ENCODE results near the gene LAMP5.
A peak's percentile ranks its signal among the peaks of the same experiment; 100 is the strongest.

Gene LAMP5

GRCh38 chr20:9501473-9501872, 12.9 kb upstream of the LAMP5 start:
- DNase-seq, result no peak

GRCh38 chr20:9503526-9504245, 10.7 kb upstream of the LAMP5 start:
- peak; percentile 24 for DNase-seq

DNA sequence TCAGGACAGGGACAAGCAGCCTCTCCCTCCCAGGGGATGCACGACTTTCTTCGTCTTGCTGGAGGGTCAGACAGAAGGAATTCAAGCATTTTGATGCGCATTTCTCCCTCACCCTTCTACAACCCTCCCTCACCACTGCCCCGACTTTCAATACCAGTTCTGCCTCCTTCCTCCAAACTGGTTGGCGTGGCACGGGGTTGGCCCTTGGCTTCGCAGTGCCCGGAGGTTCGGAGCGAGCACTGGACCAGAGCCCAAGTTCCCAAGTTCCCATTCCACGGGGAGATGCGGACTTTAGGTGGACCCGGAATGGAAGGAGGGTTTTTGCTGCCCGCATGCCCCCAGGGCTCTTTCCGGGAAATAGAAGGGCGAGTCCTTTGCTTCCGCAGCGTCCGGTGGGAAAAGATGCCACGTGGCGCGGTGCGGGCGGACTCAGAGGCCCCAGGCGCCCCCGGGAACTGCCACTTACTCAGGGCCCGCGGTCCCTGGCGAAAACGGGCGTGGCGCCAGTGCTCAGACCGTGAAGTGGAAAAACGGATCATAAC, 8.0 kb upstream of the LAMP5 start:
- no peak for DNase-seq

DNA sequence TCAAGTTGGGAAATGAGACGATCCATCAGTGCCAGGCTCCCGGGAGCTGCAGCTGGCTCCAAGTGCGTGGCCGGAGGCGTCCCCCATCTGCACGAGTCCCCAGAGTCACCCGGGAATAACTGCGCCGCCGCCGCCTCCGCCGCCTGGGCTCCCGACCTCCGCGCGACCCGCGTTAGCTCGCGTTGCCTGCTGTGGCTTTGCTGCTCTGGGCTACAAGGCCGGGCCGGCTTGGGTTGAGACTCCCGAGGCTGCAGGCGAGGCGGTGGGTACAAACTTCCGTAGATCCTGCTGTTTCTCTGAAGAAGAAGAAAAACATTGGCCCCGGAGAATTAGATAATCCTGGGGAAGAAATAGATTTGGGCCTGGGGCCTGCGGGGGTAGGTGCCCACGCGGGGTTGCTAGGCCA, 7.4 kb upstream of the LAMP5 start:
- no peak for DNase-seq

GRCh38 chr20:9507544-9508239, 6.7 kb upstream of the LAMP5 start:
- no peak for DNase-seq

DNA sequence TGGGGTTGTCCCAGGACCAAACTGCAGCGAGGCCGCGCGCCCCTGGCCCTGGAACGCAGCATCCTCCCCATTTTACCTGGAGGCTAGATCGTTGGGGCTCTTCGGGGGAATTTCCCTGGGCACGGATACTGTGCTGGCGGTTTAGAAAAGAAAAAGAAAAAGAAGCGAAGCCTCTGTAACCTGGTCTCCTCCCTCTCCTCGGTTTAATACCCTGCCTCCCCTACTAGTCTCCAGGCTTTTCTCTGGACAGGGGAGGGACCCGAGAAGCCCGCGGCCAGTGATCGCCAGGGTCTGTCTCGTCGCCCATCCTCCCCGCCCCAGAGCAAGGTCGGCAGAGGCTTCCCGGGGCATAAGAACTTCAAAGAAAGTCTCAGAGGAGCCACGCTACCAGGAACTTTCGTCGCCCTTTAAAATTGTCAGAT, 6.1 kb upstream of the LAMP5 start:
- no peak for DNase-seq

DNA sequence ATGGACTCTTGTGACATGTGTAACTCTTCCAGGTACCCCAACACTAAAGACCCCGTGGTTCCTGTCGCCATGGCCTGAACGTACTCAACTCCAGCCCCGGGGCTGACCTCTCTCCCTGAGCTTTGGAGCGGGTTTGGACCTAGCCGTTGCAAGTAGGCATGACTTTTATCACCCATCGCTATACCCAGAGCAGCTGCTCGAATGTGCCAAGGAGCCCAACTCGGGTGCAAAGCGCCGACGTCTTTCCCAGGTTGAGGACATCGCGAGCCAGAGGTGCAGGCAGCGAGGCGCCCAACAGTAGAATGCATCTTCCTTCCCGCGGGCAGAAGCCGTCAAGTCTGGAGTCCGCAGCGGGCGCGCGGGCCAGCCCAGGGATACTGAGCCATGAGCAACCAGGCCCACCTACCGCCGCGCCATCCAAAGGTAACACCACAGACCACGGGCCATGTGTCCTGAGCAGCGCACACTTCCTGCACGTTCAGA, 5.7 kb upstream of the LAMP5 start:
- DNase-seq, result no peak

DNA sequence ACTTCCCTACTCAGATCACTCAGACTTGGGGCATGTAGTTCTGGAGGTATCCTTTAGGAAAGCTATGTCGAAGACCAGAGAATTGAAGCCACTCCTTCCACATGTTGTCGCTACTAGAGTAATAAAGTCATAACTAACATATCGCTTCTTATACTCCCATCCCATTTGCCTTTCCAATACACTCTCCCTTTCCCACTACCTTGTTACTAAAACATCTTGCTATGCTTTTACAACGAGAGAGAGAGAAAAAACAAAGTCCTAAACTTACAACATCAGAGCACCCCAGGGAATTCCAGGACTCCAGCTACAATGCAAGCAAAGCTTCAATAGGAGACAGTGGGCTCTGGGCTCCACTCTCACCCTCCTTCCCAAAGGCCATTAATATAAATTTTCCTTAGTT, 5.1 kb upstream of the LAMP5 start:
- DNase-seq, result no peak

- no peak for DNase-seq
These were observed 3.5 kb upstream of the LAMP5 start for GRCh38 chr20:9510911-9511310.

GRCh38 chr20:9514072-9514460, 324 bp upstream of the LAMP5 start:
- no peak for DNase-seq

GRCh38 chr20:9515214-9515585, 810 bp downstream of the LAMP5 start:
- DNase-seq, result no peak

DNA sequence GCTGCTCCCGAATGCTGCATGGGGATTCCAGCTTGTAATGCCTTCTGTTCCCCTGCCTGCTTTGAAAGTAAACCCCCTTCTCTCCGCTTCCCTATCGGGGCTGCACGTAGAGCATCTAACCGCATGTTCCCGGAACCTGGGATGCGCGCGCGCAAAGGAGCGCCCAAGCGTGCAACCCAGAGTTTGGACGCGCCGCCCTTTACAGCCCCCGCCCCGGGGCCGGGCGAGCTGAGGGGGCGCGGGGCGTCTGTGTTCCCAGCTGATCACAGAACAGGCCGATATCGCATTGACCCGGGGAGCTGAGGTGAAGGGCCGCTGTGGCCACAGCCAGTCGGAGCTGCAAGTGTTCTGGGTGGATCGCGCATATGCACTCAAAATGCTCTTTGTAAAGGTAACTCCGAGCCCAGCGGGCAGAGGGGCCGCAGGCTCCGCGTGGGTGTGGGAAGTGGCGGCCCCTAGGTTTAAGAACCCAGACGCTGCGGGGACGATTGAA, 1.4 kb downstream of the LAMP5 start:
- no peak for DNase-seq

DNA sequence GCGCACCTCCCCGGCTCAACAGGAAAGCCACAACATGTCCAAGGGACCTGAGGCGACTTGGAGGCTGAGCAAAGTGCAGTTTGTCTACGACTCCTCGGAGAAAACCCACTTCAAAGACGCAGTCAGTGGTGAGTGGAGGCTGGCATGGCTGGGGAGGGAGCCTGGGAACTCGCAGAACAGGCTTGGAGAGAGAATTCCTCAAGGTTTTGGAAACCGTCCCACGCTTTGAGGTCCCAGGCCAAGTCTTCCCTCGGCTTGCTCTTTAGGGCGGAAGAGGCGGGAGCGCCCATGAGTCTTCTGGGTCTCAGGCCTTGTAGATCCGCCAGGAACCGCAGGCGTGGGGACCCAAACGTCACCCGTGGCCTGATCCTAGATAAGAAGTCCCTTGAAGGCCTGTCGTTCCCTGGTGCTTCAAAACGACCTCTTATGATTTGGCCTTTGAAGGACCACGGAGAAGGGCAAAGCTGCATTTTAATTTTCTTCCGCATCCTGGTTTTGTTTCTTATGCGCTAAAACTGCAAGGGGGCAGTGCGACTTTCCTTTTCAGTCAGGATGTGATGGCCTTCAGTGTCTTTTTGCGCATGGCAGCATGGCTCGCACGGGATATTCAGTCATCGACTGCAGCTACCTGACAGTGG, 2.0 kb downstream of the LAMP5 start:
- DNase-seq, result no peak

- DNase-seq, result no peak
These were observed 3.1 kb downstream of the LAMP5 start for GRCh38 chr20:9517297-9518162.

DNA sequence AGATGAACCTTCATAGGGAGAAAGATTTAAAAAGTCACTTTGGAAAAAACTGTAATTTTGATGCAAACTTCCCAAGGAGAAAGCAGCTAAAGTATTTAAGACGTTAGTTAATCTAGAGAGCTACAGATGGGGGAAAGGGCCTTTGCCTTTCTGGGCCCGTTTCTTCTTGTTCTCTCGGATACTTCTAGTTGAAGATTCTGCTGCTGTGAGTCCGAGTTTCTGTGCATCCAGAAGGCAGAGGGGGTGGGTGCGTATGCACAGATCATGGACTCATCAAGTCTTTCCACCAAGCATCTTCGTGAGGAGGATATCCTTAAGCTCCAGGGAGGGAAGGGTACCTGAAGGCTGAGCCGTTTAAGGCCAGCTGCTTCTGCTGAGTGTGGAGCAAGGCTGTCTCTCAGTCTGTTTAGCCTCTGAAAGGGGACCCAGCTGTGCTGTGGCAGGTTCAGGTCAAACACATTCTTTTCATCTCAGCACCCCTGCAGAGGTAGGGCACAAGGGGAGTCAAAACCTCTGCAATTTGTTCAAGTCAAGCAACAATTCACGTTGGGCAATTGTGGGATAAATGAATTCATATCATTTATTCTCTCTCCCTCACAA, 4.3 kb downstream of the LAMP5 start:
- DNase-seq, result no peak

GRCh38 chr20:9520086-9520485, 5.7 kb downstream of the LAMP5 start:
- no peak for DNase-seq

DNA sequence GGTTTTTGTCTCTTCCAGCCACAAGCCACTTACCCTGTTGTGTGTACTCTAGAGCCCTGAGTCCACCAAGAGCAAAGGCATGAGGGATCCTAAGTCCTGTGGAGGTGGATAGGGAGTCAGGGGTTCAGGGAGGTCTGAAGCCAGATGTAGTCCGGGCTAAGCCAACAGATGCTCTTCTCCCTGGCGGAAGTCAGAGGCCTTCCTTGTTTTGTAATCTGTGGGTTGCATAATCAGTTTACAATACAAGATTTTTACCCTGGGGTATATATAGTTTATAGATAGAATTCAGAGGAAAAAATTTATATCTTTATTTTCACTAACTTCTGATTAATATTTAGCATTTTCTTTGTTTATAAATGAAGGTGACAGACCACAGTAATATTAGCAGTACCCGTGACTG, 9.2 kb downstream of the LAMP5 start:
- no peak for DNase-seq

- no peak for DNase-seq
These were observed 17.2 kb downstream of the LAMP5 start for GRCh38 chr20:9531581-9531980.

GRCh38 chr20:9532069-9532838, 17.9 kb downstream of the LAMP5 start:
- no peak for DNase-seq

DNA sequence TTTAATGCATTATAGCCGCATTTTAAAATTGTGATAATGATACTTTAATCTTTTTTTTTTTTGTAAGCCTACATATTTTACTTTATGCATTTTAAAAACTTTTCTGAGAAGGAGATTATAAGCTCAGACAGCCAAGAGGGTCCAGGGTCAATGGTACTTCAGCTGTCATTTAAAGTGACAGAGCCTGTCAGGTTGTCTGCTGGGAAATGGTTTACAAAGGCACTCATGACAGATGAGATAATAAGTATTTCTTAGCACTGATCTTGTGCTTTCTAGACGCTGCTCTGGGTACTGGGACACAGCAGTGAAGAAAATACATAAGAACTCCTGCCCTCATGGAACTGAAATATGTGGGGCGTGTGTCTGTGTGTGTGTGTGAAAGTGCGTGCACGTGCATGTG, 19.6 kb downstream of the LAMP5 start:
- no peak for DNase-seq

DNA sequence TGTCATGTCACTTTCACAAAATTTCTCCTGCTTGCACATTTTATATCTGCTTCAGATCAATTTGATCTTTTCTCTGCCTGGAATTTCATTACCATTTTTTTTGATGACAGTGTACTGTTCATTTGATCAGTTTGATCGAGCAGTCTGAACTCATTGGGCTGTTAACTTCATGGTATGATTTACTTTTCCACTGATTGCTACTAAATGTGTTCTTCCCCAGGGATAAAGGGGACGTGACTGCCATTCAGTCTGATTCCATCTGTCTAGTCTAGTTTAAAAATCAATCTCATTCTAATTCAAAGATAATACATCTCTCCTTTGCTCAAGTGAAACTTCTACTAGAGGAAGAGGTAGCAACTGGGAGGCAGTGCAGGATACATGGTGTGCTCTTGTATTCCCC, 21.1 kb downstream of the LAMP5 start:
- DNase-seq, result no peak

Data from CD4-positive, alpha-beta T cell treated with Interferon gamma for 1 hour (primary cell).